AG09309 (cell line): Measurements from ENCODE around the gene PTPRO.

Experiments
- DNase-seq: peaks from one replicate; pipeline ENCODE4 v3.0.0-alpha.2; 2010; ENCODE audit warnings: low read depth
- H3K4me3 ChIP-seq: 2 replicates; pipeline ENCODE4 v1.5.1; 2011; ENCODE audit warnings: mild to moderate bottlenecking, low read depth, low read length, moderate library complexity; ENCODE audit not compliant: control insufficient read depth
- TF ChIP-seq, protein P1 (sequence below): IDR thresholded peaks from 2 replicates; pipeline ENCODE4 v1.5.1; 2011; ENCODE audit warnings: mild to moderate bottlenecking, low read depth, low read length, inconsistent platforms; ENCODE audit not compliant: insufficient read depth, control insufficient read depth; ENCODE audit errors: missing control alignments

Gene PTPRO

DNA sequence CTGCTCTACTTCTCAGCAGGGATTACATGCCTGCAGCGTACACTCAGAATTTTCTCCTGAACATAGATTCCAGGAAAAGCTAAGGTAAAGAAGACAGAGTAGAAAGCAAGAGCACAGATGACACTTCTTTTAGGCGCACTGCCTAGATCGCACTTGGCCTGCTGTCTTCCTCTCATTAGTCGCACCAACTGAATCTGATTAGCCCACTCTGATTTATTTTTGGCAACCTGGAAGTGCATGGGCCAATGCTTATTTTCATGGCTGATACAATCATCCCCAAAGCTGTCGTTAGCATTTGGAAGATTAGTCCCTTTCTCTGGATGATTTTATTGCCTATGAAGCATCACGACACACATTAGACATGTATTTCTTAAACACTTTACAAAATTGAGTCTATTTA lies 152.5 kb downstream of the PTPRO start:
- TF ChIP-seq, protein P1, sequence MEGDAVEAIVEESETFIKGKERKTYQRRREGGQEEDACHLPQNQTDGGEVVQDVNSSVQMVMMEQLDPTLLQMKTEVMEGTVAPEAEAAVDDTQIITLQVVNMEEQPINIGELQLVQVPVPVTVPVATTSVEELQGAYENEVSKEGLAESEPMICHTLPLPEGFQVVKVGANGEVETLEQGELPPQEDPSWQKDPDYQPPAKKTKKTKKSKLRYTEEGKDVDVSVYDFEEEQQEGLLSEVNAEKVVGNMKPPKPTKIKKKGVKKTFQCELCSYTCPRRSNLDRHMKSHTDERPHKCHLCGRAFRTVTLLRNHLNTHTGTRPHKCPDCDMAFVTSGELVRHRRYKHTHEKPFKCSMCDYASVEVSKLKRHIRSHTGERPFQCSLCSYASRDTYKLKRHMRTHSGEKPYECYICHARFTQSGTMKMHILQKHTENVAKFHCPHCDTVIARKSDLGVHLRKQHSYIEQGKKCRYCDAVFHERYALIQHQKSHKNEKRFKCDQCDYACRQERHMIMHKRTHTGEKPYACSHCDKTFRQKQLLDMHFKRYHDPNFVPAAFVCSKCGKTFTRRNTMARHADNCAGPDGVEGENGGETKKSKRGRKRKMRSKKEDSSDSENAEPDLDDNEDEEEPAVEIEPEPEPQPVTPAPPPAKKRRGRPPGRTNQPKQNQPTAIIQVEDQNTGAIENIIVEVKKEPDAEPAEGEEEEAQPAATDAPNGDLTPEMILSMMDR, result no peak
- no peak overlapping the region for H3K4me3 ChIP-seq
- DNase-seq, result no peak

DNA sequence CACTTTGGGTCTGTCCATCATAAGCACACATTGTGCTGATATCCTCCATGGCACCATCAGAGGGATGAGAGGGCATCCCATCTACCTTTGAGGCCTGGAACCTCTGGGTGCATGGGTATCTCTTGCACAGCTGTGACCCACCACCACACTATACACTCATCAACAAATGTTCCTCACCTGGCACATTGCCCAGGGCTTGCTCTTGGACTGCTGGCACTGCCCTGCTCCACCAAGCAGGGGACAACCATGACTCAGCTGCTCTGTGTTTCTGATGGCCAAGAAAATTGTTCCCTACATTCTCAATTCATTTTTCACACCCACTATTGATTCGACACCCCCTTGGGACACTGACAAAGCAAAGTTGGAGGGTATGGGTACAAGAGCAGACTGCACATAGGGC lies 155.5 kb downstream of the PTPRO start:
- DNase-seq, result no peak
- no peak overlapping the region for H3K4me3 ChIP-seq
- TF ChIP-seq, protein P1, result no peak

DNA sequence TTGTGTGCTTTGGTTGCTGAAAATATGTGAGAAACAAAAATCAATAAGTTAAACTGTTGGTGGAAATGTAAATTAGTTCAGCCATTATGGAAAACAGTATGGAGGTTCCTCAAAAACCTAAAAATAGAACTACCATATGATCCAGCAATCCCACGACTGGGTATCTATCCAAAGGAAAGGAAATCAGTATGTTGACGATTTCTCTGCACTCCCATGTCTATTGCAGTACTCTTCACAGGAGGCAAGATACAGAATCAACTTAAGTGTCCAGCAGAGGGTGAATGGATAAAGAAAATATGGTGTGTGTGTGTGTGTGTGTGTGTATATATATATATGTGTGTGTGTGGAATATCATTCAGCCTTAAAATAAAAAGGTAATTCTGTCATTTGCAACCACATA lies 159.5 kb downstream of the PTPRO start:
- H3K4me3 ChIP-seq, result no peak overlapping the region
- TF ChIP-seq, protein P1, result no peak
- DNase-seq, result no peak

DNA sequence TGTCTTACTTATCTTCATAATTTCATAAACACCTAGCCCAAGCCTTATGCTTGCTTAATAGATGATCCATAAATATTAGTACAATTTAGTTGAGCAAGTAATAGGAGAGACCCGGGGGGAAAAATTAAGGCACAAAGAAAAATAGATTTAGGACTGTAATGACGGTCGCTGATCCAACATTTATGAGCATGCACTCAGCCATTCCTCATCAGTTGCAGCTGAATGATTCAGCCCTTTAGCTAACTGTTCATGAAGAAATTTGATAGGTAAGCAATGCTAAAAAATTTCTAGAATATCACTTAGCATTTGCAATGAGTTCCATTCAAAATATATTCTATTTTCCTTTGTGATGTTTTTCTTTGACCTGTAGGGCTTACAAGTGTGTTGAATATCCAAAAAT lies 163.2 kb downstream of the PTPRO start:
- TF ChIP-seq, protein P1, result no peak
- DNase-seq, result no peak
- no peak overlapping the region for H3K4me3 ChIP-seq

DNA sequence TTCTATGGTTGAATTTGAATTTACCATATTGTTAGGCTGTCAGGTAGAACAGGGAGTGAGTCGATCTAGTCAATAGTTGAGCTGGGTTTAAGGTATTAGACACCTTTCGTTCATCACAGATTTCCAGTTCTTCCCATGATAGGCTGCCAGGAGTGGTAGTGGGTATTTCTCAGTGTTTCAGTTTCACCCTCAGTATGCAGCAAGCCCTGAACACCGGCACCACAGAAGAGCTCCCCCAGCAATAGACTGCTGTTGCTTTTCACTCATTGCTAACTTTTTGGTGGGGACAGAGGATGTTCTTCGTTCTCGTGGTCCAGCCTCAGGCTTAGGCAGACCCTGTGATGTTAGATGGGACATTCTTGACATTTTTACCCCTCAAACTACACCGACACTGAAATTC lies 164.6 kb downstream of the PTPRO start:
- DNase-seq, result no peak
- TF ChIP-seq, protein P1, result no peak
- no peak overlapping the region for H3K4me3 ChIP-seq

DNA sequence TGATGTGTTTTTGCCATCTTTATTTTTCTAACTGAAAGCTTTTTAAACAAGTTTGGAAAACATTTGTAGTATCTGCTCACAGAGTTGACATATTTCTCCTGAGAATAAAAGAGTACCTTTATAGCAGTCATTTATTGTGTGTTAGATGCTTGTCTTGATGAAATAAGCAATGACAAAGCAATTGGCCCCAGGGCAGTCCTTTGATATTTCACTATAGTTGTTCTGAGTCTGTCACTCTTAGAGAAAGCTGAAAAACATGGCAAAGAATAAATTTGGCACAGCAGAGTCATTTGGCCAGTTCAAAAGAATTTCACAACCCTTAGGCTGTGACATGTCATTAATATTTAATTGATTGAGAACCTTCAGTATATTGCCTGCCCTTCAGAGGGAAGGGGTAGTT lies 166.2 kb downstream of the PTPRO start:
- no peak for DNase-seq
- TF ChIP-seq, protein P1, result no peak
- H3K4me3 ChIP-seq, result no peak overlapping the region
